Lower lobe of right lung (tissue), 2 donors: ENCODE results near the gene TRAK1. TPM values are rescaled to one million over a fixed set of nuclear protein-coding genes. Genes with fewer than 3 reads are reported as not detected.

Experiments
- ATAC-seq, 2 donors: fragments of 200-7000 bp; cut with Tn5 transposase; one replicate each; pipeline ENCODE4 v1.9.1; 2020 to 2022; ENCODE audit warnings: mild to moderate bottlenecking in 2 of 2, moderate library complexity in 2 of 2
- DNase-seq: peaks from one replicate; pipeline ENCODE4 v3.0.0-alpha.2; 2020
- H3K27ac ChIP-seq: fragments of 200-600 bp; one replicate; pipeline ENCODE4 v1.8.0; 2022
- H3K27me3 ChIP-seq: fragments of 200-600 bp; one replicate; pipeline ENCODE4 v1.8.0; 2022; ENCODE audit warnings: low read depth
- H3K36me3 ChIP-seq: fragments of 200-600 bp; one replicate; pipeline ENCODE4 v1.8.0; 2022; ENCODE audit warnings: mild to moderate bottlenecking
- H3K4me1 ChIP-seq: fragments of 200-600 bp; one replicate; pipeline ENCODE4 v1.8.0; 2022
- H3K4me3 ChIP-seq: fragments of 200-600 bp; one replicate; pipeline ENCODE4 v1.8.0; 2022; ENCODE audit warnings: mild to moderate bottlenecking
- H3K9me3 ChIP-seq: fragments of 200-600 bp; one replicate; pipeline ENCODE4 v1.8.0; 2022
- intact Hi-C: fragments of 100-400 bp; cut with DNase I; formaldehyde crosslinking; loops from one replicate; pipeline ENCODE4 v1.11.0; 2022
- total RNA-seq: library from RNA; stranded (reverse); fragmentation: NEBNext Ultra II Directional; extraction: Animal tissue kit (Norgen Biotek cat#: 25700); gene quantifications from one replicate; pipeline ENCODE4 v1.2.1, GENCODE V29; 2021
- TF ChIP-seq, protein P1 (sequence below): fragments of 200-600 bp; IDR thresholded peaks from one replicate; pipeline ENCODE4 v1.8.0; 2022; ENCODE audit warnings: antibody characterized with exemption, mild to moderate bottlenecking
- donor health status: DM: no; HTN: yes; CAD: no; lungs with severe emphysema.

Gene TRAK1
- total RNA-seq, 1 donor from 2014 or later, result 50.6 TPM

DNA sequence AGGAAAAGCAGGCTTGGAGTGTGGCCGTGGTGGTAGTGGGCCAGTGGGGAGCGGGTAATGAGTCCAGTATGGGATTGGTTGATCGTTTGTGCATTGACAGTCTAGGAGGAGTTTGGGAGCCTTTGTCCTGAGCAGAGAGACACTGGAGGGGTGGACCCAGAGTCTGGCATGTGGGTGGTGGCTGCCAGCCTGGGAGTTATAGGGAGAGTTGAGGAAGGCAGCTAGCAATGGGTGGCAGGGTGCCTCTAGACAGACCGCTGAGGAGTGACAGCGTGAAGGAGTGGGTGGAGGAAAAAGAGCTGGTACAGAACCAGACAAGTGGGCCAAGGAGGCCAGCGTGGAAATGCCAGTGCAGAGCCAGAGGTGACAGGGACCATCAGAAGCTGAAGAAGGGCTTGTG lies 176.7 kb downstream of the TRAK1 start:
- DNase-seq (no peak), ATAC-seq (no peak)
- Histone ChIP-seq H3K4me1 (peaks cover 16% of the 10 kb centered on the region), H3K36me3 (no peaks in the 10 kb centered on the region), H3K27me3 (peaks cover 46% of the 10 kb centered on the region), H3K27ac (no peak overlapping the region), H3K9me3 (no peaks in the 10 kb centered on the region), H3K4me3 (no peak overlapping the region)
- intact Hi-C loops, result no loop called here
- TF ChIP-seq, protein P1, sequence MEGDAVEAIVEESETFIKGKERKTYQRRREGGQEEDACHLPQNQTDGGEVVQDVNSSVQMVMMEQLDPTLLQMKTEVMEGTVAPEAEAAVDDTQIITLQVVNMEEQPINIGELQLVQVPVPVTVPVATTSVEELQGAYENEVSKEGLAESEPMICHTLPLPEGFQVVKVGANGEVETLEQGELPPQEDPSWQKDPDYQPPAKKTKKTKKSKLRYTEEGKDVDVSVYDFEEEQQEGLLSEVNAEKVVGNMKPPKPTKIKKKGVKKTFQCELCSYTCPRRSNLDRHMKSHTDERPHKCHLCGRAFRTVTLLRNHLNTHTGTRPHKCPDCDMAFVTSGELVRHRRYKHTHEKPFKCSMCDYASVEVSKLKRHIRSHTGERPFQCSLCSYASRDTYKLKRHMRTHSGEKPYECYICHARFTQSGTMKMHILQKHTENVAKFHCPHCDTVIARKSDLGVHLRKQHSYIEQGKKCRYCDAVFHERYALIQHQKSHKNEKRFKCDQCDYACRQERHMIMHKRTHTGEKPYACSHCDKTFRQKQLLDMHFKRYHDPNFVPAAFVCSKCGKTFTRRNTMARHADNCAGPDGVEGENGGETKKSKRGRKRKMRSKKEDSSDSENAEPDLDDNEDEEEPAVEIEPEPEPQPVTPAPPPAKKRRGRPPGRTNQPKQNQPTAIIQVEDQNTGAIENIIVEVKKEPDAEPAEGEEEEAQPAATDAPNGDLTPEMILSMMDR, result no peak

DNA sequence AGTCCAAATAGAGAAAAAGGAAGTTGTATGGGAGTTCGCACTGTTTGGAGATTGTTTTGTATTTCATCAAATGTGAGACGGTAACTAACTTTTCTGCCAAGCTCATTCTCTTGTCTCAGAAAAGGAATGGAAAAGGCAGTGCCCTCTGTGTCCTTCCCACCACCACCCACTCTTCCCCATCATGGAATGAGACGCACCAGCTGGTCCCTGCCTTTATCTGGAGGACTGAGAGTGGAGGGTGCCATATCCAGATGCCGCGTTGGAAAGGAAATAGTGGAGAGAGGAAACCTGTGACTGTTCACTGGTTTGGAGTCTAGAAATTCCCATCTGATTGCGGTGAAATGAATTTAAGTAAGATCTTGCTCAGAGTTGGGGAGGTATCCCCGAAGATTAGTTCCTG lies 178.5 kb downstream of the TRAK1 start:
- no peak for DNase-seq
- Histone ChIP-seq H3K27ac (no peak overlapping the region), H3K36me3 (no peaks in the 10 kb centered on the region), H3K4me1 (peaks cover under 1% of the 10 kb centered on the region), H3K9me3 (no peaks in the 10 kb centered on the region), H3K4me3 (no peak overlapping the region), H3K27me3 (peaks cover 28% of the 10 kb centered on the region)
- TF ChIP-seq, protein P1, result no peak
- intact Hi-C loops, result no loop called here
- ATAC-seq, result no peak

DNA sequence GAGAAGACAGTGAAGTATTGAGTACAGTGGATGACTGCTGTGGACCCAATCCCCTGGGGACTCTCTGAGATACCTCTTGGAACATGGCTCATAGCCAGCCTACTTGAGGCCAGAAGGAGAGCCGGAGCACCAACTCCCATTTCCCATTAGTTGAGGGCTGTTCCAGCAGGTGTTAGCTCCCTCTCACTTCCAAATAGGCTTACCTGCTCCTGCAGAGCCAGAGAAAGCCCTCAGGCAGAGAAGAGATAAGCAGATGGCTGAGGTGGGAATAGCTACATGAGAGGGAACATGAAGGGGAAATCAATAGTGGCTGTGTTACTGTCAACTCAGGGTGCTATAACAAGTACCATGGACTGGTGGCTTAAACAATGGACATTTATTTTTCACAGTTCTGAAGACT lies 179.4 kb downstream of the TRAK1 start:
- Histone ChIP-seq H3K36me3 (no peaks in the 10 kb centered on the region), H3K27ac (no peak overlapping the region), H3K9me3 (no peaks in the 10 kb centered on the region), H3K27me3 (peaks cover 19% of the 10 kb centered on the region), H3K4me3 (no peak overlapping the region), H3K4me1 (no peaks in the 10 kb centered on the region)
- intact Hi-C loops, result no loop called here
- ATAC-seq (no peak), DNase-seq (no peak)
- TF ChIP-seq, protein P1, result no peak

DNA sequence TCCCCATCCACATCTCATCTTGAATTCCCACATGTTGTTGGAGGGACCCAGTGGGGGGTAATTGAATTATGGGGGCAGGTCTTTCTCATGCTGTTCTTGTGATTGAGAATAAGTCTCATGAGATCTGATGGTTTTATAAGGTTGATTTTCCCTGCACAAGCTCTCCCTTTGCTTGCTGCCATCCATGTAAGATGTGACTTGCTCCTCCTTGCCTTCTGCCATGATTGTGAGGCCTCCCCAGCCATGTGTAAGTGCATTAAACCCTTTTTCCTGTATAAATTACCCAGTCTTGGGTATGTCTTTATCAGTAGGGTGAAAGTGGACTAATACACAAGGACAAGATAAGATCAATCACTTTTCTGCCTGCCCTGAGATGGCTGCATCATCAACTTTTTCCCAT lies 180.6 kb downstream of the TRAK1 start:
- intact Hi-C loops, result no loop called here
- Histone ChIP-seq H3K9me3 (no peaks in the 10 kb centered on the region), H3K4me1 (no peaks in the 10 kb centered on the region), H3K27ac (no peak overlapping the region), H3K36me3 (no peaks in the 10 kb centered on the region), H3K4me3 (no peak overlapping the region), H3K27me3 (peaks cover 11% of the 10 kb centered on the region)
- TF ChIP-seq, protein P1, result no peak
- DNase-seq (no peak), ATAC-seq (no peak)

DNA sequence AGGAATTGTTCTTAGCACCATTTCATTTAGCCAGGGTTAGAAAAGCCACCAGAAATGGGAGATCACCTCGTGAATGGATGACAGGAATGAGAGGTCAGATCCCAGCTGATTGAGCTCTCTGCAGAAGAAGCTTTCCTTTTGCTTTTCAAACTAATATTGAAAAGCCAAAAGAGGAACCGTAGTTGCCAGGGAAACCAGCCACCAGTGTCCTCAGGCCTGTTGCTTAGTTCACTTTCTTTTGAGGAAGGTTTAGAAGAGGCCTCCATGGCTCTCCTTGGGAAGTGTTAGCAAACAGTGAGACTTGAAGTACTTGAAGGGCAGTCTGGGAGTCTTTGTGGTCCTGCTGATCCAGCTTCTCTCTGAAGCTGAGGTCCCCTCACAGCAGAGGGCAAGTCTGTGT lies 182.2 kb downstream of the TRAK1 start:
- intact Hi-C loops, result no loop called here
- DNase-seq (no peak), ATAC-seq (no peak)
- Histone ChIP-seq H3K4me3 (no peak overlapping the region), H3K27me3 (peaks cover 5% of the 10 kb centered on the region), H3K27ac (no peak overlapping the region), H3K36me3 (no peaks in the 10 kb centered on the region), H3K9me3 (no peaks in the 10 kb centered on the region), H3K4me1 (no peaks in the 10 kb centered on the region)
- TF ChIP-seq, protein P1, result no peak

DNA sequence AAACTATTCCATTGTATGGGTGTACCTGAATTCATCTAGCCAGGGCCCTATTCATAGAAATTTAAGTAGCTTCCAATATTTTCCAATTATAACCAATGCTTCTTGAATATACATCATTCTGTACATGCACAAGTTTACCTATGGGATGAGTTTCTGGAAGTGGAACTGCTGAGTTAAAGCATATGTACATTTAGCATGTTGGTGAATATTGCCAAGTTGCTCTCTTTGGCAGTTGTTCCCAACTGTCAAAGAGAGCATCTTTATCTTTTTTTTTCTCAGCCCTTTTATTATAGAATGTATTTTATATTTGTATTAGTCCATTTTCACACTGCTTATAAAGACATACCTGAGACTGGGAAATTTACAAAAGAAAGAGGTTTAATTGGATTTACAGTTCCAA lies 183.1 kb downstream of the TRAK1 start:
- H3K27ac ChIP-seq, result no peak overlapping the region
- intact Hi-C loops, result no loop called here
- DNase-seq (no peak), ATAC-seq (no peak)
- H3K9me3 ChIP-seq, result no peaks in the 10 kb centered on the region
- peaks cover under 1% of the 10 kb centered on the region for H3K27me3 ChIP-seq
- H3K4me1 ChIP-seq, result no peaks in the 10 kb centered on the region
- TF ChIP-seq, protein P1, result no peak
- H3K36me3 ChIP-seq, result no peaks in the 10 kb centered on the region
- H3K4me3 ChIP-seq, result no peak overlapping the region
